Smooth muscle cell (in vitro differentiated cells): ENCODE results near the gene CFAP210. TPM values are rescaled to one million over a fixed set of nuclear protein-coding genes. Genes with fewer than 3 reads are reported as not detected.

ENCODE experiments used
- DNase-seq: peaks from one replicate; lab custom pipeline; 2025; ENCODE audit not compliant: unreplicated experiment; lab: John Stamatoyannopoulos, UW
- H2AFZ ChIP-seq: fragments of 200-600 bp; sonication (generic); 2 replicates; pipeline ENCODE4 v1.6.0; 2016; ENCODE audit warnings: antibody characterized with exemption, low read depth, mild to moderate bottlenecking
- H3F3A ChIP-seq: fragments of 200-600 bp; sonication (generic); 2 replicates; pipeline ENCODE4 v1.6.0; 2017; ENCODE audit warnings: antibody characterized with exemption, low read depth
- H3K27ac ChIP-seq: fragments of 200-600 bp; sonication (generic); 2 replicates; pipeline ENCODE4 v1.5.1; 2016; ENCODE audit warnings: low read depth, mild to moderate bottlenecking
- H3K27me3 ChIP-seq: fragments of 200-600 bp; sonication (generic); 2 replicates; pipeline ENCODE4 v1.6.1; 2016; ENCODE audit warnings: low read depth, mild to moderate bottlenecking
- H3K36me3 ChIP-seq: fragments of 200-600 bp; sonication (generic); 2 replicates; pipeline ENCODE4 v1.5.1; 2016; ENCODE audit warnings: low read depth
- H3K4me1 ChIP-seq: fragments of 200-600 bp; sonication (generic); 2 replicates; pipeline ENCODE4 v1.5.1; 2016; ENCODE audit warnings: low read depth
- H3K4me2 ChIP-seq: fragments of 200-600 bp; sonication (generic); 2 replicates; pipeline ENCODE4 v1.6.0; 2016; ENCODE audit warnings: mild to moderate bottlenecking
- H3K4me3 ChIP-seq: fragments of 200-600 bp; sonication (generic); 2 replicates; pipeline ENCODE4 v1.5.1; 2016; ENCODE audit warnings: mild to moderate bottlenecking
- H3K79me2 ChIP-seq: fragments of 200-600 bp; sonication (generic); 2 replicates; pipeline ENCODE4 v1.6.0; 2016; ENCODE audit warnings: low read depth, mild to moderate bottlenecking
- H3K9ac ChIP-seq: fragments of 200-600 bp; sonication (generic); 2 replicates; pipeline ENCODE4 v1.6.0; 2016; ENCODE audit warnings: low read depth
- H3K9me3 ChIP-seq: fragments of 200-600 bp; sonication (generic); replicated peaks from 2 replicates; pipeline ENCODE4 v1.5.1; 2016; ENCODE audit warnings: low read depth
- H4K20me1 ChIP-seq: fragments of 200-600 bp; sonication (generic); 2 replicates; pipeline ENCODE4 v1.6.0; 2016; ENCODE audit warnings: low read depth
- CTCF ChIP-seq: fragments of 200-600 bp; sonication (generic); IDR thresholded peaks from 2 replicates; pipeline ENCODE4 v1.5.1; 2017; ENCODE audit warnings: borderline replicate concordance, mild to moderate bottlenecking, antibody characterized with exemption; ENCODE audit not compliant: insufficient read depth, poor library complexity, severe bottlenecking
- WGBS: methylation state at CpG from one replicate; pipeline ENCODE4 v1.1.7; 2016; ENCODE audit warnings: low lambda C conversion rate; 5-methylcytosine and 5-hydroxymethylcytosine counted together
- polyA plus RNA-seq: library from polyadenylated mRNA; unstranded; fragments of >200 nt; fragmentation: Nextera tagmentation; extraction: Ambion mirVana; gene quantifications from 2 replicates; pipeline ENCODE4 v1.2.1, GENCODE V29; 2016
- total RNA-seq: library from RNA; depleted of rRNA; stranded (reverse); fragments of >200 nt; gene quantifications from 2 replicates; pipeline ENCODE4 v1.2.3, GENCODE V29; 2014

The CFAP210 gene
- total and polyA plus RNA-seq, 2 experiments from 2014 or later: 0.13 TPM; not detected in 1

- no peaks in the 10 kb centered on the region for H3K4me1 ChIP-seq
- WGBS: 100% methylated on average over 1 of the region's 1 CpG
- no peaks in the 10 kb centered on the region for H4K20me1 ChIP-seq
- no peaks in the 10 kb centered on the region for H3K36me3 ChIP-seq
- no peak for DNase-seq
- no peak for TF ChIP-seq CTCF
- no peak overlapping the region for H3K9ac ChIP-seq
- H3F3A ChIP-seq: peaks cover 3% of the 10 kb centered on the region
- H3K4me2 ChIP-seq: no peak overlapping the region
- H3K9me3 ChIP-seq: no peaks in the 10 kb centered on the region
- no peaks in the 10 kb centered on the region for H3K79me2 ChIP-seq
- H3K4me3 ChIP-seq: no peak overlapping the region
- H3K27ac ChIP-seq: no peak overlapping the region
- no peak overlapping the region for H2AFZ ChIP-seq
- no peaks in the 10 kb centered on the region for H3K27me3 ChIP-seq
Observed at GRCh38 chr2:169662744-169663143, 31.5 kb downstream of the CFAP210 start.

GRCh38 chr2:169661265-169661664 lies 32.9 kb downstream of the CFAP210 start:
- WGBS: 87% methylated on average over 3 of the region's 3 CpGs

GRCh38 chr2:169659320-169659719 lies 34.9 kb downstream of the CFAP210 start:
- Histone ChIP-seq H3K9me3 (no peaks in the 10 kb centered on the region), H3K9ac (no peak overlapping the region), H4K20me1 (no peaks in the 10 kb centered on the region), H3K27me3 (peaks cover 5% of the 10 kb centered on the region), H3K4me2 (no peak overlapping the region), H3K4me3 (no peak overlapping the region), H3K36me3 (no peaks in the 10 kb centered on the region), H3K4me1 (no peaks in the 10 kb centered on the region), H2AFZ (no peak overlapping the region), H3K79me2 (no peaks in the 10 kb centered on the region), H3F3A (no peaks in the 10 kb centered on the region), H3K27ac (no peak overlapping the region)
- TF ChIP-seq CTCF: no peak
- 86% methylated on average over 1 of the region's 1 CpG for WGBS
- no peak for DNase-seq

More at GRCh38 chr2:169661265-169661664, 32.9 kb downstream of the CFAP210 start:
- Histone ChIP-seq H3K4me2 (no peak overlapping the region), H4K20me1 (no peaks in the 10 kb centered on the region), H3F3A (peaks cover 3% of the 10 kb centered on the region), H3K4me3 (no peak overlapping the region), H3K9me3 (no peaks in the 10 kb centered on the region), H3K79me2 (no peaks in the 10 kb centered on the region), H3K4me1 (no peaks in the 10 kb centered on the region), H3K27me3 (no peaks in the 10 kb centered on the region), H3K36me3 (no peaks in the 10 kb centered on the region), H3K27ac (no peak overlapping the region), H2AFZ (no peak overlapping the region), H3K9ac (no peak overlapping the region)
- no peak for DNase-seq
- no peak for TF ChIP-seq CTCF

GRCh38 chr2:169658877-169659276 lies 35.3 kb downstream of the CFAP210 start:
- H3K4me1 ChIP-seq: no peaks in the 10 kb centered on the region
- H3K27ac ChIP-seq: no peak overlapping the region
- no peaks in the 10 kb centered on the region for H3K9me3 ChIP-seq
- 93% methylated on average over 1 of the region's 1 CpG for WGBS
- H2AFZ ChIP-seq: no peak overlapping the region
- H3K4me2 ChIP-seq: no peak overlapping the region
- no peaks in the 10 kb centered on the region for H4K20me1 ChIP-seq
- H3F3A ChIP-seq: no peaks in the 10 kb centered on the region
- DNase-seq: no peak
- no peaks in the 10 kb centered on the region for H3K79me2 ChIP-seq
- H3K4me3 ChIP-seq: no peak overlapping the region
- peaks cover 5% of the 10 kb centered on the region for H3K27me3 ChIP-seq
- H3K36me3 ChIP-seq: no peaks in the 10 kb centered on the region
- H3K9ac ChIP-seq: no peak overlapping the region
- no peak for TF ChIP-seq CTCF
